ENCODE data around the gene MMEL1.
"Not testable (repeated sequence)": the region's sequence is repeated elsewhere in the genome, so short reads cannot be mapped to it uniquely, and the experiment has no call there.

MMEL1 gene

GRCh38 chr1:2590233-2591141 lies 42.3 kb downstream of the MMEL1 start:
- DNase-seq (ENCODE audit: low read depth) = no peak

- no peak for DNase-seq (ENCODE audit: low read depth)
Measured at GRCh38 chr1:2589431-2590232, 43.2 kb downstream of the MMEL1 start.

GRCh38 chr1:2588661-2589430 lies 44.0 kb downstream of the MMEL1 start:
- DNase-seq (ENCODE audit: low read depth) = no peak

GRCh38 chr1:2587860-2588571 lies 44.8 kb downstream of the MMEL1 start:
- no peak for DNase-seq (ENCODE audit: low read depth)

- DNase-seq (ENCODE audit: low read depth) = no peak
Measured at GRCh38 chr1:2587071-2587859, 45.6 kb downstream of the MMEL1 start.

GRCh38 chr1:2586154-2587070 lies 46.4 kb downstream of the MMEL1 start, which contains the start of gene PRXL2B:
Gene PRXL2B (plus strand): TSS chr1:2586777. CDS start chr1:2586886, 109 bp downstream.
- DNase-seq (ENCODE audit: low read depth) = peak; percentile 100

GRCh38 chr1:2585318-2586092 lies 47.3 kb downstream of the MMEL1 start:
- DNase-seq (ENCODE audit: low read depth) = peak; percentile 89

GRCh38 chr1:2584686-2585317 lies 48.0 kb downstream of the MMEL1 start:
- DNase-seq (ENCODE audit: low read depth) = no peak

- DNase-seq (ENCODE audit: low read depth) = no peak
Measured at GRCh38 chr1:2583871-2584351, 48.9 kb downstream of the MMEL1 start.

GRCh38 chr1:2583331-2583791 lies 49.5 kb downstream of the MMEL1 start:
- no peak for DNase-seq (ENCODE audit: low read depth)

- no peak for DNase-seq (ENCODE audit: low read depth)
Measured at GRCh38 chr1:2582391-2582790, 50.4 kb downstream of the MMEL1 start.

- no peak for DNase-seq (ENCODE audit: low read depth)
Measured at GRCh38 chr1:2580691-2581090, 52.1 kb downstream of the MMEL1 start.

- no peak for DNase-seq (ENCODE audit: low read depth)
Measured at GRCh38 chr1:2578758-2579118, 54.1 kb downstream of the MMEL1 start.

- not testable (repeated sequence) for DNase-seq (ENCODE audit: low read depth)
Measured at GRCh38 chr1:2577565-2578075, 55.2 kb downstream of the MMEL1 start.

GRCh38 chr1:2575801-2576663 lies 56.8 kb downstream of the MMEL1 start:
- no peak for DNase-seq (ENCODE audit: low read depth)

GRCh38 chr1:2574350-2574749 lies 58.5 kb downstream of the MMEL1 start:
- DNase-seq (ENCODE audit: low read depth) = no peak
